NB4 (cell line): ENCODE measurements around the gene PAOX.

Experiments used
- CTCF ChIP-seq: IDR thresholded peaks from one replicate; pipeline ENCODE4 v1.5.1; 2012; ENCODE audit warnings: low read depth, low read length
- MAX ChIP-seq: IDR thresholded peaks from 2 replicates; pipeline ENCODE4 v1.6.1; 2011; ENCODE audit warnings: low read depth, low read length

DNA sequence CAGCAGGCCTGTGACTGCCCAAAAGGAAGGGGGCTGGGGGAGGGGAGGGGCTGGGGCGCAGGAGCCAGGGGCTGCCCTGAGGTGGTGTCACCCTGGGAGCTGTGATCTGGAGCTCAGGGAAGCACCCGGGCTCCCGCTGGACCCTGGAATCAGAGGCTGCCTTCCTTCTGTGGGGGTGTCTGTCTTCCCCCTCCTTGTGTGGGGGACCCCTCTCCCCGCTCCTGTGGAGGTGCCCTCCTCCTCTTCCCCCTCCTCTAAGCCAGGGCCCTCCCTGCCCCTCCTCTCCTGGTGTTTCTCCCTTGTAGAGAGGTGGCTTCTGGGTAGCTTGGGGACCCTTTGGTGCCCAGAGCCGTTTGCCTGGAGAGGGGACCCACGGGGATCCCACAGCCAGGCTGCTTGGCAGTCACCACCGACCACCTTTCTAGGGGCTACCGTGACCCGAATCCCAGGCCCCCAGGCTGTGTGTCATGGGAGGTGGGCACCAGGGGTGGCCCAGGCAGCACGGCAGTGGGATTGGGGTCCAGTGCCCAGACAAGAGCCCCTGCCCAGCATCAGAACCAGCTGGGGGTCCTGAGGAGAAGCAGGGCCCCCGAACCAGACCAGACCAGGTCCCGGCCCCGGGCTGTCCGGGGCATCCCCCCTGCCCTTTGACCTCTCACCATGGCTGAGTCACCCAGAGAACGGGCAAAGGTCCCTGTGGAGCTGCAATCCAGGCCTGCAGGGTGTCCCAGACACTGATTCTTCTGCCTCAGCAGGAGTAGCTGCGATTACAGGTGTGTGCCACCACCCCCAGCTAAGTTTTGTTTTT is 31.1 kb upstream of the PAOX start:
- TF ChIP-seq CTCF (no peak), MAX (no peak)
